ENCODE measurements around the gene NDUFS7. TPM values are rescaled to one million over a fixed set of nuclear protein-coding genes. Genes with fewer than 3 reads are reported as not detected.

NDUFS7 gene
- total and polyA plus RNA-seq, 9 of the 15 experiments (the other 6 are each of a cell fraction or from before 2014, with no cell fraction given), result 6.0 to 271 (median 60.6) TPM

GRCh38 chr19:1432507-1432887 lies 48.8 kb downstream of the NDUFS7 start (continued):
- TF ChIP-seq ZNF407 (IDR thresholded peaks at IDR 0.05; ENCODE audit: low read depth) (no peak), ZMIZ1 (IDR thresholded peaks at IDR 0.05; ENCODE audit: low read depth in 2 of 2, low read length in 2 of 2) (no peak)
